ENCODE measurements around the gene GET4. TPM values are rescaled to one million over a fixed set of nuclear protein-coding genes. Genes with fewer than 3 reads are reported as not detected.

Gene GET4
- polyA plus RNA-seq, 1 of the 3 experiments (the other 2 are of a cell fraction) = 63.1 TPM

DNA sequence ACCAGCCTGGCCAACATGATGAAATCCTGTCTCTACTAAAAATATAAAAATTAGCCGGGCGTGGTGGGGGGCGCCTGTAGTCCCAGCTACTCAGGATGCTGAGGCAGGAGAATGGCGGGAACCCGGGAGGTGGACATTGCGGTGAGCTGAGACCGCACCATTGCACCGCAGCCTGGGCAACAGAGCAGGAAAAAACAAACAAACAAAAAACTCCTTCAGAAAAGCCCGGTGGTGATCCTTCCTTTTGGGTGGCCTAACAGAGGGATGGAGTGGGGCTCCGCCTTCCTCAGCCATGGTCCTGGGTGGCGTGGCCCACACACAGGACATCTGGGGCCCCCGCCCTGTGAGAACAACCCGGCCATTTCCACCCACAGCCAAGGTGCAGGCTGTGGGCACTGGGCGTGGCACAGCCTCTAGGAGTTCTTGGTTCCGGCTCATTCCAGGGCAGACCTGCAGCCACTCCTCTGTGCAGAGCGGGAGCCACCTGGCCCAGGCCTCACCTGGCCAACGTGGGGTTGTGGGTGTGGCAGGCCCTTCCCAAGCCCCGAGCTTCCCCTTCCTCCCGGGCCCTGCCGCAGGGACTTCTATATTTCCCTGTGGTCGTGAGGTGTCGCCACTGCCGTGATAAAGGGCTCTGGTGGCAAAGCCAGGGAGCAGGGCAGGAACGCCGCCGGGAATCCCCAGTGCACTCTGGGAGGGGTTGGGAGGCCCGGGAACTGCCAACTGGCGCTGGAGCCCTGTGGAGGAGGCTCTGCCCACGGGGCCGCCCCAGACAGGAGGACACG lies 37.6 kb downstream of the GET4 start:
- TF ChIP-seq IRF3 (IDR thresholded peaks at IDR 0.05; ENCODE audit: low read depth, low read length) (no peak), RAD21 (IDR thresholded peaks at IDR 0.05; ENCODE audit: low read length) (no peak), RCOR1 (IDR thresholded peaks at IDR 0.05; ENCODE audit: low read length) (no peak), POLR2AphosphoS5 (IDR thresholded peaks at IDR 0.05; ENCODE audit: low read depth, low read length) (no peak), RFX5 (IDR thresholded peaks at IDR 0.05; ENCODE audit: low read length) (no peak), REST (IDR thresholded peaks at IDR 0.05; ENCODE audit: low read depth, low read length) (no peak), TEAD4 (IDR thresholded peaks at IDR 0.05; ENCODE audit: borderline replicate concordance, insufficient read depth) (no peak), GATA2 (CRISPR knock-in tag; IDR thresholded peaks at IDR 0.05) (no peak), TAF1 (IDR thresholded peaks at IDR 0.05; ENCODE audit: borderline replicate concordance, low read depth, low read length) (no peak), EP300 (IDR thresholded peaks at IDR 0.05; ENCODE audit: borderline replicate concordance in 1 of 2, low read depth in 1 of 2, low read length in 1 of 2) (no peak), GABPA (IDR thresholded peaks at IDR 0.05; ENCODE audit: low read depth) (no peak), FOSL2 (IDR thresholded peaks at IDR 0.05; ENCODE audit: borderline replicate concordance, low read depth) (no peak), FOXJ3 (CRISPR knock-in tag; IDR thresholded peaks at IDR 0.05) (no peak), ELF1 (IDR thresholded peaks at IDR 0.05) (no peak), CHD2 (IDR thresholded peaks at IDR 0.05; ENCODE audit: low read length, partially characterized antibody) (no peak)
- TF ChIP-seq, protein P1, sequence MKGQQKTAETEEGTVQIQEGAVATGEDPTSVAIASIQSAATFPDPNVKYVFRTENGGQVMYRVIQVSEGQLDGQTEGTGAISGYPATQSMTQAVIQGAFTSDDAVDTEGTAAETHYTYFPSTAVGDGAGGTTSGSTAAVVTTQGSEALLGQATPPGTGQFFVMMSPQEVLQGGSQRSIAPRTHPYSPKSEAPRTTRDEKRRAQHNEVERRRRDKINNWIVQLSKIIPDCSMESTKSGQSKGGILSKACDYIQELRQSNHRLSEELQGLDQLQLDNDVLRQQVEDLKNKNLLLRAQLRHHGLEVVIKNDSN (IDR thresholded peaks at IDR 0.05; ENCODE audit: borderline replicate concordance, low read depth) = no peak
- TF ChIP-seq, protein P2, sequence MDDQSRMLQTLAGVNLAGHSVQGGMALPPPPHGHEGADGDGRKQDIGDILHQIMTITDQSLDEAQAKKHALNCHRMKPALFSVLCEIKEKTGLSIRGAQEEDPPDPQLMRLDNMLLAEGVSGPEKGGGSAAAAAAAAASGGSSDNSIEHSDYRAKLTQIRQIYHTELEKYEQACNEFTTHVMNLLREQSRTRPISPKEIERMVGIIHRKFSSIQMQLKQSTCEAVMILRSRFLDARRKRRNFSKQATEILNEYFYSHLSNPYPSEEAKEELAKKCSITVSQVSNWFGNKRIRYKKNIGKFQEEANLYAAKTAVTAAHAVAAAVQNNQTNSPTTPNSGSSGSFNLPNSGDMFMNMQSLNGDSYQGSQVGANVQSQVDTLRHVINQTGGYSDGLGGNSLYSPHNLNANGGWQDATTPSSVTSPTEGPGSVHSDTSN (IDR thresholded peaks at IDR 0.05) = no peak
- no peaks in the 10 kb centered on the region for H3K27me3 ChIP-seq (ENCODE audit: insufficient read depth)
- no peaks in the 10 kb centered on the region for H3K36me3 ChIP-seq (replicated peaks in 1 of 2; ENCODE audit: control insufficient read depth in 1 of 2, insufficient read depth in 2 of 2, low read length in 1 of 2)
- no peak overlapping the region for H3K4me2 ChIP-seq
- DNase-seq = no peak
- no peak overlapping the region for H3K27ac ChIP-seq (ENCODE audit: low read depth in 2 of 2, low read length in 1 of 2)
- peaks cover 0 to 27% of the 10 kb centered on the region in 2 experiments; a peak in 1 of 4 replicates for H3K4me1 ChIP-seq (ENCODE audit: control insufficient read depth in 1 of 2, insufficient read depth in 2 of 2, low read depth in 1 of 2, low read length in 1 of 2)
- no peaks in the 10 kb centered on the region for H4K20me1 ChIP-seq (ENCODE audit: insufficient read depth)
- no peak overlapping the region for H2AFZ ChIP-seq (ENCODE audit: low read depth)
- 82% methylated on average over 23 of the region's 31 CpGs for WGBS (ENCODE audit: low lambda C conversion rate)
- no peaks in the 10 kb centered on the region for H3K9me2 ChIP-seq
- ChIA-PET POLR2A (no interaction called here), CTCF (interaction anchor here (2.3 kb wide), 1 partner anchor 79 kb away, joined by 11 read pairs; no protein-coding TSS in a partner anchor)
- H3K79me2 ChIP-seq (ENCODE audit: insufficient read depth) = no peaks in the 10 kb centered on the region
- H3K4me3 ChIP-seq (ENCODE audit: low read depth in 2 of 2, low read length in 1 of 2) = no peak overlapping the region
- H3K9me3 ChIP-seq = no peaks in the 10 kb centered on the region
- H3F3A ChIP-seq (replicated peaks; ENCODE audit: insufficient read depth) = peaks cover 4% of the 10 kb centered on the region
- H3K9ac ChIP-seq = no peak overlapping the region
